Astrocyte (in vitro differentiated cells and primary cell): Measurements from ENCODE around the gene KLF7. TPM values are rescaled to one million over a fixed set of nuclear protein-coding genes. Genes with fewer than 3 reads are reported as not detected.

Experiments
- DNase-seq: peaks from one replicate; pipeline ENCODE4 v3.0.0-alpha.2; 2010; ENCODE audit warnings: low read depth
- FAIRE-seq: peaks from 2 replicates; lab custom pipeline; 2011; peaks lifted over from hg19 to GRCh38; lab: Jason Lieb, UNC
- H2AFZ ChIP-seq: 2 replicates; pipeline ENCODE4 v1.6.0; 2012; ENCODE audit warnings: low read depth, low read length, inconsistent platforms
- H3K27ac ChIP-seq: 2 replicates; pipeline ENCODE4 v1.5.1; 2011; ENCODE audit warnings: low read depth, low read length, inconsistent platforms
- H3K27me3 ChIP-seq: 2 replicates; pipeline ENCODE4 v1.6.0; 2011; ENCODE audit warnings: low read length, inconsistent platforms; ENCODE audit not compliant: insufficient read depth
- H3K36me3 ChIP-seq: 2 replicates; pipeline ENCODE4 v1.5.1; 2011; ENCODE audit warnings: low read length, inconsistent platforms; ENCODE audit not compliant: insufficient read depth
- H3K4me1 ChIP-seq: 2 replicates; pipeline ENCODE4 v1.5.1; 2011; ENCODE audit warnings: low read length, inconsistent platforms; ENCODE audit not compliant: insufficient read depth
- H3K4me2 ChIP-seq: 2 replicates; pipeline ENCODE4 v1.6.0; 2012; ENCODE audit warnings: low read length, inconsistent platforms
- H3K4me3 ChIP-seq: 2 replicates; pipeline ENCODE4 v1.5.1; 2011; ENCODE audit warnings: low read depth, mild to moderate bottlenecking, low read length, inconsistent platforms; ENCODE audit not compliant: insufficient read depth
- H3K79me2 ChIP-seq: 2 replicates; pipeline ENCODE4 v1.6.0; 2012; ENCODE audit warnings: mild to moderate bottlenecking, low read length, inconsistent platforms; ENCODE audit not compliant: insufficient read depth
- H3K9ac ChIP-seq: 2 replicates; pipeline ENCODE4 v1.6.0; 2012; ENCODE audit warnings: mild to moderate bottlenecking, low read length, inconsistent platforms
- H3K9me3 ChIP-seq: 2 replicates; pipeline ENCODE4 v1.5.1; 2012; ENCODE audit warnings: low read depth, mild to moderate bottlenecking, low read length, inconsistent platforms; ENCODE audit not compliant: insufficient read depth
- H4K20me1 ChIP-seq: 2 replicates; pipeline ENCODE4 v1.6.0; 2012; ENCODE audit warnings: low read length, inconsistent platforms; ENCODE audit not compliant: insufficient read depth
- H3K27ac Mint-ChIP-seq: one replicate; pipeline ENCODE4 v1.8.0; 2021; ENCODE audit warnings: mild to moderate bottlenecking, mixed read lengths; ENCODE audit not compliant: unreplicated experiment
- H3K27me3 Mint-ChIP-seq: one replicate; pipeline ENCODE4 v1.8.0; 2021; ENCODE audit warnings: low read depth, mixed read lengths; ENCODE audit not compliant: unreplicated experiment
- H3K36me3 Mint-ChIP-seq: one replicate; pipeline ENCODE4 v1.8.0; 2021; ENCODE audit warnings: low read depth, mixed read lengths; ENCODE audit not compliant: unreplicated experiment
- H3K4me1 Mint-ChIP-seq: one replicate; pipeline ENCODE4 v1.8.0; 2021; ENCODE audit warnings: low read depth, mixed read lengths; ENCODE audit not compliant: unreplicated experiment
- H3K4me3 Mint-ChIP-seq: one replicate; pipeline ENCODE4 v1.8.0; 2021; ENCODE audit warnings: mild to moderate bottlenecking, moderate library complexity, mixed read lengths; ENCODE audit not compliant: unreplicated experiment
- H3K9me3 Mint-ChIP-seq: one replicate; pipeline ENCODE4 v1.8.0; 2021; ENCODE audit warnings: mild to moderate bottlenecking, mixed read lengths; ENCODE audit not compliant: unreplicated experiment
- CTCF ChIP-seq: IDR thresholded peaks from 2 replicates; pipeline ENCODE4 v1.5.1; 2011; ENCODE audit warnings: low read depth, mild to moderate bottlenecking, inconsistent platforms, low read length, moderate library complexity; ENCODE audit not compliant: insufficient read depth
- EZH2 ChIP-seq: IDR thresholded peaks from 2 replicates; pipeline ENCODE4 v1.6.1; 2012; ENCODE audit warnings: mild to moderate bottlenecking, low read length, inconsistent platforms; ENCODE audit not compliant: insufficient read depth
- total RNA-seq: library from RNA; stranded (reverse); gene quantifications from 2 replicates; pipeline ENCODE4 v1.2.1, GENCODE V29; 2021

The KLF7 gene
- total RNA-seq, 1 donor from 2014 or later = 81.2 TPM

DNA sequence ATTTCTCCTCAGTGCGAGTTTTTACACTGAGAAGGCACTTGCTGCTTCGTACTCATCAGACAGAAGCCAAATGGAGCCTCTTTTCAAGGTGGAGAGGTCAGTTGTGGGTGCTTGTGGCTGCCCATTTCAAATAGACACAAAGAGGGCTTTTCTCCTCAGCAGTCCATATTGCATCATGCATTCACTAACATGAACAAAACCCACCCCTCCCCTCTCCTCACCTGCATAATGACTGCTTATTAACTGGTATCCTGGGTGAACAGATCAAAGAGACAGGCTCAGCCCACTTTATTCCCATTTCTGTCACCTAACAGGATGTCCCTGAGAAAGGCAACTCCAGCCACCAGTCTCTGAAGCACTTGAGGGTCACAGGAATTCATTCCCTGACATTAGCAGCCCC lies 28.9 kb downstream of the KLF7 start:
- Histone ChIP-seq H3K27ac (no peak overlapping the region), H2AFZ (no peak overlapping the region), H3K4me1 (peaks cover 51% of the 10 kb centered on the region), H4K20me1 (peaks cover 99% of the 10 kb centered on the region), H3K36me3 (no peaks in the 10 kb centered on the region), H3K4me3 (no peak overlapping the region), H3K27me3 (no peaks in the 10 kb centered on the region), H3K79me2 (peaks cover 100% of the 10 kb centered on the region), H3K9ac (no peak overlapping the region), H3K4me2 (no peak overlapping the region), H3K9me3 (no peaks in the 10 kb centered on the region)
- Mint-ChIP-seq H3K36me3 (peaks cover 16% of the 10 kb centered on the region), H3K27me3 (no peaks in the 10 kb centered on the region), H3K4me1 (peaks cover 89% of the 10 kb centered on the region), H3K27ac (peak overlapping the region; percentile 89), H3K4me3 (no peak overlapping the region), H3K9me3 (no peaks in the 10 kb centered on the region)
- DNase-seq (no peak), FAIRE-seq (no peak)
- TF ChIP-seq CTCF = no peak
- TF ChIP-seq EZH2 = no peak

GRCh38 chr2:207135801-207136457 lies 29.8 kb downstream of the KLF7 start:
- FAIRE-seq (no peak), DNase-seq (no peak)
- Histone ChIP-seq H2AFZ (no peak overlapping the region), H3K27ac (peak overlapping the region; percentile 63), H3K36me3 (peaks cover 1% of the 10 kb centered on the region), H3K9me3 (no peaks in the 10 kb centered on the region), H3K4me3 (no peak overlapping the region), H4K20me1 (peaks cover 99% of the 10 kb centered on the region), H3K4me2 (peak overlapping the region; percentile 79), H3K27me3 (no peaks in the 10 kb centered on the region), H3K9ac (no peak overlapping the region), H3K79me2 (peaks cover 100% of the 10 kb centered on the region), H3K4me1 (peaks cover 55% of the 10 kb centered on the region)
- TF ChIP-seq EZH2 (no peak), CTCF (no peak)
- peaks cover 91% of the 10 kb centered on the region for H3K4me1 Mint-ChIP-seq
- H3K9me3 Mint-ChIP-seq = no peaks in the 10 kb centered on the region
- H3K4me3 Mint-ChIP-seq = peak overlapping the region; percentile 23
- H3K36me3 Mint-ChIP-seq = peaks cover 16% of the 10 kb centered on the region
- H3K27me3 Mint-ChIP-seq = no peaks in the 10 kb centered on the region
- peak overlapping the region; percentile 89 for H3K27ac Mint-ChIP-seq

- no peaks in the 10 kb centered on the region for H3K27me3 ChIP-seq
- H3K4me3 Mint-ChIP-seq = no peak overlapping the region
- TF ChIP-seq CTCF = no peak
- no peak for TF ChIP-seq EZH2
- peaks cover 99% of the 10 kb centered on the region for H4K20me1 ChIP-seq
- peaks cover 55% of the 10 kb centered on the region for H3K4me1 ChIP-seq
- FAIRE-seq (no peak), DNase-seq (peak; percentile 39)
- peaks cover 89% of the 10 kb centered on the region for H3K4me1 Mint-ChIP-seq
- no peak overlapping the region for H3K4me3 ChIP-seq
- peaks cover 100% of the 10 kb centered on the region for H3K79me2 ChIP-seq
- peak overlapping the region; percentile 63 for H3K27ac ChIP-seq
- H3K27me3 Mint-ChIP-seq = no peaks in the 10 kb centered on the region
- peaks cover 7% of the 10 kb centered on the region for H3K36me3 ChIP-seq
- no peak overlapping the region for H2AFZ ChIP-seq
- H3K36me3 Mint-ChIP-seq = peaks cover 16% of the 10 kb centered on the region
- no peaks in the 10 kb centered on the region for H3K9me3 Mint-ChIP-seq
- peak overlapping the region; percentile 89 for H3K27ac Mint-ChIP-seq
- H3K4me2 ChIP-seq = peak overlapping the region; percentile 79
- no peaks in the 10 kb centered on the region for H3K9me3 ChIP-seq
- peak overlapping the region; percentile 45 for H3K9ac ChIP-seq
Measured at GRCh38 chr2:207135340-207135739, 30.4 kb downstream of the KLF7 start.
